ENCODE data around the gene TESMIN. TPM values are rescaled to one million over a fixed set of nuclear protein-coding genes. Genes with fewer than 3 reads are reported as not detected.

The TESMIN gene
- polyA plus RNA-seq, 1 donor (not counting 4 experiments of a cell fraction or from before 2014, with no cell fraction given) = 4.0 TPM

DNA sequence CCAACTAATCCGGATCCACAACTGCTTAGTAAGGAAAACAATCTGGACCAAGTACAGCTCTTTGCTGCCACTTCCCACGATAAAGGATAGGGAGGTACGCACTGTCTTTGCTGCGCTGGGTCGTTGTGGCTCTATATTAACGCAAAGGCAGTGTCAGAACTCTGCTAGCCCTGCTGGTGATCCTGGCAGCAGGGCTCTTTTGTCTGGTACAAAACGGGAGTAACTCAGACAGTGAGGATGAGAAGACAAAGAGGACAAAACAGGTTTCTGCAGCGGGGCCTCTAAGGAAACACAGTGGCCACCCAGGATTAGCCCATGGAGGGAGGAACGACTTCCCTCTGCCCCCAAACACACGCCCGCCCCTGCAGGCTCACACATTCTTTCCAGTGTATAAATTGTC lies 40.9 kb downstream of the TESMIN start:
- no peak overlapping the region for H3K4me2 ChIP-seq (ENCODE audit: control insufficient read depth, extremely low read depth, insufficient read depth, low read depth, low read length)
- H3K9ac ChIP-seq (ENCODE audit: control insufficient read depth, extremely low read depth, insufficient read depth, low read length) = no peak overlapping the region
- H3K36me3 ChIP-seq (ENCODE audit: control insufficient read depth in 2 of 2, extremely low read depth in 1 of 2, insufficient read depth in 2 of 2, low read length in 2 of 2) = no peaks in the 10 kb centered on the region
- H3K9me1 ChIP-seq (ENCODE audit: control insufficient read depth, extremely low read depth, insufficient read depth, low read length) = no peaks in the 10 kb centered on the region
- H3K4me1 ChIP-seq (ENCODE audit: control insufficient read depth, extremely low read depth, insufficient read depth, low read length) = no peaks in the 10 kb centered on the region
- no peak overlapping the region for H2AFZ ChIP-seq (ENCODE audit: control insufficient read depth, low read length)
- no peaks in the 10 kb centered on the region for H3K79me2 ChIP-seq (ENCODE audit: control insufficient read depth, insufficient read depth, low read length)
- H3K27me3 ChIP-seq (ENCODE audit: control insufficient read depth, extremely low read depth, insufficient read depth, low read length) = peaks cover 4% of the 10 kb centered on the region
- FAIRE-seq (no peak), DNase-seq (ENCODE audit: low read depth, low spot score) (no peak)
- no peaks in the 10 kb centered on the region for H3K9me3 ChIP-seq (ENCODE audit: control insufficient read depth, low read depth, low read length)
- no peak overlapping the region for H3K4me3 ChIP-seq (ENCODE audit: control insufficient read depth in 2 of 3, extremely low read depth in 1 of 3, insufficient read depth in 2 of 3, low read depth in 1 of 3, low read length in 3 of 3)
- no peak overlapping the region for H3K27ac ChIP-seq (ENCODE audit: control insufficient read depth, insufficient read depth, low read length)
- TF ChIP-seq EZH2 (IDR thresholded peaks at IDR 0.05; ENCODE audit: low read length) = no peak
- TF ChIP-seq, protein P1, sequence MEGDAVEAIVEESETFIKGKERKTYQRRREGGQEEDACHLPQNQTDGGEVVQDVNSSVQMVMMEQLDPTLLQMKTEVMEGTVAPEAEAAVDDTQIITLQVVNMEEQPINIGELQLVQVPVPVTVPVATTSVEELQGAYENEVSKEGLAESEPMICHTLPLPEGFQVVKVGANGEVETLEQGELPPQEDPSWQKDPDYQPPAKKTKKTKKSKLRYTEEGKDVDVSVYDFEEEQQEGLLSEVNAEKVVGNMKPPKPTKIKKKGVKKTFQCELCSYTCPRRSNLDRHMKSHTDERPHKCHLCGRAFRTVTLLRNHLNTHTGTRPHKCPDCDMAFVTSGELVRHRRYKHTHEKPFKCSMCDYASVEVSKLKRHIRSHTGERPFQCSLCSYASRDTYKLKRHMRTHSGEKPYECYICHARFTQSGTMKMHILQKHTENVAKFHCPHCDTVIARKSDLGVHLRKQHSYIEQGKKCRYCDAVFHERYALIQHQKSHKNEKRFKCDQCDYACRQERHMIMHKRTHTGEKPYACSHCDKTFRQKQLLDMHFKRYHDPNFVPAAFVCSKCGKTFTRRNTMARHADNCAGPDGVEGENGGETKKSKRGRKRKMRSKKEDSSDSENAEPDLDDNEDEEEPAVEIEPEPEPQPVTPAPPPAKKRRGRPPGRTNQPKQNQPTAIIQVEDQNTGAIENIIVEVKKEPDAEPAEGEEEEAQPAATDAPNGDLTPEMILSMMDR (optimal IDR thresholded peaks at IDR 0.05 in 1 of 3, IDR thresholded peaks at IDR 0.05 in 1 of 3, conservative IDR thresholded peaks at IDR 0.05 in 1 of 3; ENCODE audit: extremely low read depth in 1 of 3, insufficient read depth in 2 of 3, low read length in 3 of 3) = no peak
- H4K20me1 ChIP-seq (ENCODE audit: control insufficient read depth, extremely low read depth, insufficient read depth, low read length) = no peaks in the 10 kb centered on the region
- dilution Hi-C loops (cut with MboI; ENCODE audit: extremely low pct_ligation_motif_present, low sequenced_read_pairs) = no loop called here

DNA sequence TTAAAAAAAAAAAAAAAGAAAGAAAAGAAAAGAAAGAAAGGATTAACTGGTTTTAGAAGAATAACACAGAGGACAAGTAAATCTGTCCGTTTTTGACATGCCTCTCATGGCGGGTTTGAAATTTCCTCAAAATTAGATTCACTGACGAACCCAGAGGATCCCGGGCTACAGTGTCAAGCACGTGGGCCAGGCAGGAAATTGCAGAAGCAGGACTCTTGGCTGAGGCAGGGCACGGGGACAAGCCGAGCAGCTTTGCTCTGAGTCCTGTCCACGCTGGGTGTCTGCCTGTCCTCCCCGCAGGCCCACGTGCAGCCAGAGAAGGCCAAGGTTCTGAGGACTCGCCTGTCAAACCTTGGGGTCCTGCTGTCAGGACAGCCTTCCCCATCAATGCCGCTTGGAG lies 42.3 kb downstream of the TESMIN start:
- Histone ChIP-seq H3K9ac (ENCODE audit: control insufficient read depth, extremely low read depth, insufficient read depth, low read length) (no peak overlapping the region), H2AFZ (ENCODE audit: control insufficient read depth, low read length) (no peak overlapping the region), H3K27me3 (ENCODE audit: control insufficient read depth, extremely low read depth, insufficient read depth, low read length) (peaks cover 4% of the 10 kb centered on the region), H3K9me1 (ENCODE audit: control insufficient read depth, extremely low read depth, insufficient read depth, low read length) (no peaks in the 10 kb centered on the region), H3K27ac (ENCODE audit: control insufficient read depth, insufficient read depth, low read length) (no peak overlapping the region), H3K9me3 (ENCODE audit: control insufficient read depth, low read depth, low read length) (no peaks in the 10 kb centered on the region), H3K4me2 (ENCODE audit: control insufficient read depth, extremely low read depth, insufficient read depth, low read depth, low read length) (no peak overlapping the region), H4K20me1 (ENCODE audit: control insufficient read depth, extremely low read depth, insufficient read depth, low read length) (no peaks in the 10 kb centered on the region), H3K4me3 (ENCODE audit: control insufficient read depth in 2 of 3, extremely low read depth in 1 of 3, insufficient read depth in 2 of 3, low read depth in 1 of 3, low read length in 3 of 3) (no peak overlapping the region), H3K79me2 (ENCODE audit: control insufficient read depth, insufficient read depth, low read length) (no peaks in the 10 kb centered on the region), H3K36me3 (ENCODE audit: control insufficient read depth in 2 of 2, extremely low read depth in 1 of 2, insufficient read depth in 2 of 2, low read length in 2 of 2) (no peaks in the 10 kb centered on the region), H3K4me1 (ENCODE audit: control insufficient read depth, extremely low read depth, insufficient read depth, low read length) (no peaks in the 10 kb centered on the region)
- TF ChIP-seq, protein P1 (optimal IDR thresholded peaks at IDR 0.05 in 1 of 3, IDR thresholded peaks at IDR 0.05 in 1 of 3, conservative IDR thresholded peaks at IDR 0.05 in 1 of 3; ENCODE audit: extremely low read depth in 1 of 3, insufficient read depth in 2 of 3, low read length in 3 of 3) = no peak
- no peak for TF ChIP-seq EZH2 (IDR thresholded peaks at IDR 0.05; ENCODE audit: low read length)
- DNase-seq (ENCODE audit: low read depth, low spot score) (no peak), FAIRE-seq (no peak)
- dilution Hi-C loops (cut with MboI; ENCODE audit: extremely low pct_ligation_motif_present, low sequenced_read_pairs) = no loop called here
